GM19395 (cell line): ENCODE results near the gene RNF169.

Experiments
- ATAC-seq: cut with Tn5 transposase; IDR thresholded peaks from one replicate; pipeline ENCODE4 v1.9.1; 2021; ENCODE audit warnings: mild to moderate bottlenecking, moderate library complexity; ENCODE audit not compliant: unreplicated experiment

The RNF169 gene

GRCh38 chr11:74866557-74866956 is 117.9 kb downstream of the RNF169 start:
- ATAC-seq, result no peak

DNA sequence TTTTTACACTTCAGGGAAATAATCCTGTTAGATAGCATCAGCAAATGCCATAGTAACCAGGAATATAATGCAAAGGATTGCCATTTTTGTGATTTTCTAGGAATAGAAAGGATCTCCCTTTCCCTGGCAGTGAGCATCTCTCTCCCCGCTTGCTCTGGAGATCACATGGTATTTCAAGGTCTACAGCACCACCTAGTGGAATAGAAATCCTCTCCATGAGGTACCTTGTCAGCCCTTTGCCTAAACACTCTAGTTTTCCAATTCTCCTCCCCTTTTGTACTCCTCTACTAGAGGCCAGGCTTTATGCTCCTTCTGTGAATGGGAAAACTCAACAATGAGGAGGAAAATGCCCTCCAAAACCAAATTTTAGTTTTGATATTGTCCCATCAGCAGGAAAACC is 121.8 kb downstream of the RNF169 start:
- ATAC-seq, result no peak

DNA sequence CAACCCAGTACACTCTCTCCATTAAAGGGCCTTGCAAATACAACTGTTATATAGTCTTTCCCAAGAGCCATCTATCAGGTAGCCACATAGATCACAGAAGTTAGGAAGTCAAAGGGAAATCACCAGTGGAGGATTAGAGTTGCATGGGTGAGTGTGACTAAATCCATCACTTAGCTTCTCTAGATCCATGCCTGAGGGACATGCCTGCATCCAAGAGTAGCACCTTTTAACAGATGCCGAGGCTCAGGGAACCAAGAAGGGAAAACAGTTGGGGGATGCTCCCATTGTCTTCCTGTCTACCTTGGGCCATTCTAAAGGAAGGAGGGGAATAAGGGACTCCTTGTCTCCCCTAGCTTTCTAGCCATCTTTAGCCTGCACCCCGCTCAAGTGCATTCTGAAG is 122.4 kb downstream of the RNF169 start:
- no peak for ATAC-seq

GRCh38 chr11:74877132-74877531 is 128.5 kb downstream of the RNF169 start:
- ATAC-seq, result no peak
